ENCODE measurements around the gene CXXC5.

Gene CXXC5

DNA sequence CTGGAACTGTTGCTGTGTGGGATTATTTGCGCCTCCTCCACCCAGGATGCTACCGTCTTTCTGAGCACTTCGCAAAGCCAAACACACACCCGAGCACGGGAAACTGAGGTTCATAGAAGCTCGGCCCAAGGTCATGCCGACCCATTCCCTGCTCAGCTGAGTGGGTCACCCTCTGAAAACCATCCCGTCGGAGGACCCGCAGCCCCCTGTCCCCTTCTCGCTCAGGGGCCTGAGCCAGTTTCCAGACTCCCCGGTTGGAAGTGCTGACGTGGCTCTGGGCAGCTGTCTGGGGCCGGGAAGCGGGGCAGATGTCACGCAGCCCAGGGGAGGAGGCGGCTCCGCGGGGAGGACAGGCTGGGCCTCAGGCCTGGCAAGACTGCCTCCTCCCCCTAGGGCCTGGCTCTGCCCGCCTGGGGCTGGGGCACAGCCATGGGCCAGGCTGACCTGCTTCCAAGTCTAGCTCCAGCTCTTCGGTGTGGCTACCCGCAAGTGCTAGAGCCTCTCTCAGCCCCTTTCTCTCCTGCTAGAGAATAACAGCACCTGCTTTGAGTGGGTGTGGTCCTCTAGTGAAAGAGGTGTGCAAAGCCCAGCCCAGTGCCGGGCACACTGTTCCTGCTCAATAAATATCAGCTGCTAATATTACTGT lies 9.9 kb upstream of the CXXC5 start:
- no peak for DNase-seq (ENCODE audit: low read depth)

DNA sequence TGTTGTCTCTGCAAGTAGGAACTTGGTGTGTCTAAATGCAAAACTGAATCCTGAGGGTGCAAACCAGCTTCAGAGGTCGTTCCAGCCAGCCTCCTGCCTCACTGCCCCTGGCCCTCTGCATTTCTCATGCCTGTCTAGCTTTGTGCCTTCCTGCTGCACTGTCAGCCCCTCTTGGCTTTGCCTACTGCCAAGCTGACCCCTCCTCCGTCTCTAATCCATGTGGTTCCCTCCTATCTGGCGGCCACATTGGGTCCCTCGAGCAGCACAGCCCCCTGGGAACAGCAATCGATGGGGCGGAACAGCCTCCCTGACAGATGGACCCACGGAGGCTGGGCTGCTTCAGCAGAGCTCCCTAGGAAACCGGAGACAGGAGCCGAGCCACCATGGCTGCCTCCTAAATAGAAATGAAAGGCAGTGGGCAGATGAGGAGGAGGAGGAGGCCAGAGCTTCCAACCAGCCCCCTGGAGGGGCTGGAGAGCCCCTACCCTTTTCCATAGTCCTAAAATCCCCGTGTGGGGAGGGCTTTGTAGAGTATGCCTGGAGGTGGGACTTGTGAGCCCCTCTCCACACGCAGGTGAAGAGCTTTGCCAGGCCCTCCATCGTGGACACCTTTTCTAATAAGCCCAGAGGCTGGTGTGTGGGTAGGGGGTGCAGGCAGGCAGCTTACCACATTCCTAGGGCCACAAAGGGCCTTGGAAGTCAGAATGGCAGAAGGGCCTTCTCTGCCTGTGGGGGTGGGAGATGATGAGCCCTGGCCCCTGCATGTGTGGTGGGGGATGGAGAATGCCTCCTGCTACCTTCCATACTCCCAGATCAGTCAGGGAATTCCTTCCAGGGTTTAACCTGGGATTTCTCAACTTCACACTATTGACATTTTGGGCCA lies 9.2 kb upstream of the CXXC5 start:
- DNase-seq (ENCODE audit: low read depth), result no peak

DNA sequence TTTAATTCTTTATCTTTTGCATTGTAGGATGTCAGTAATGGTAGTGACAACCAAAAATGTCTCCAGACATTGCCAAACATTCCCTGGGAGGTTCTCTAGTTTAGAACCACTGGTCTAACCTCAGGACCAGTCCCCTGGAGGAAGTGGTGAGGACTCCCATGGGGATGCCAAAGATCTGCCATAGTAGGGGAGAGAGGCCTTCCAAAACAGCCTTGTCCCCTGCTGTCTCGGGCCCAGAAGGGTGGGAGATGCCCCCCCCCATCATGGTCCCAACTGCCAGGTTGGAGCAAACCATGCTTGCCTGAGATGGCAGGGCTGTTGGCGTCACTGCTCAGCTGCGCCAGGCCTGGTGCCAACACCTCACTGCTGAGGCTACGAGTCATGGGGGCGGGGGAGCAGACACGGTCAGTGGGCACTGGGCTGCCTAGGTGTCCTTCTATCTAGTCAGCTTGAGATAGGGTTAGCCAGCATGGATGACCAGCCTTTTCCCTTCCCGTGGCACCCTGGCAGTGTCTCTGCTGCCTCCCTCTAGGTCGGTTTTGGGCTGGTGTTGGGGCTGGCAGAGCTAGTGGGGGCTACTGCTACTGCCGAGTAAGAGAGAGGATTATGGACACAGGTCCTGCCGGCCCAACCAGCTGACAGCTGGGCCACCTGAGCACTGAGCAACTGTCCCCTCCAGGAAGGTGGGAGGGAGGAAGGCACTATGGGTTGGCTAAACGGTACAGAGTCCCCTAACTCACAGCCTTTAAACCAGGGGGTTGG lies 8.3 kb upstream of the CXXC5 start:
- DNase-seq (ENCODE audit: low read depth), result no peak

GRCh38 chr5:139640421-139641115 lies 7.6 kb upstream of the CXXC5 start:
- no peak for DNase-seq (ENCODE audit: low read depth)

DNA sequence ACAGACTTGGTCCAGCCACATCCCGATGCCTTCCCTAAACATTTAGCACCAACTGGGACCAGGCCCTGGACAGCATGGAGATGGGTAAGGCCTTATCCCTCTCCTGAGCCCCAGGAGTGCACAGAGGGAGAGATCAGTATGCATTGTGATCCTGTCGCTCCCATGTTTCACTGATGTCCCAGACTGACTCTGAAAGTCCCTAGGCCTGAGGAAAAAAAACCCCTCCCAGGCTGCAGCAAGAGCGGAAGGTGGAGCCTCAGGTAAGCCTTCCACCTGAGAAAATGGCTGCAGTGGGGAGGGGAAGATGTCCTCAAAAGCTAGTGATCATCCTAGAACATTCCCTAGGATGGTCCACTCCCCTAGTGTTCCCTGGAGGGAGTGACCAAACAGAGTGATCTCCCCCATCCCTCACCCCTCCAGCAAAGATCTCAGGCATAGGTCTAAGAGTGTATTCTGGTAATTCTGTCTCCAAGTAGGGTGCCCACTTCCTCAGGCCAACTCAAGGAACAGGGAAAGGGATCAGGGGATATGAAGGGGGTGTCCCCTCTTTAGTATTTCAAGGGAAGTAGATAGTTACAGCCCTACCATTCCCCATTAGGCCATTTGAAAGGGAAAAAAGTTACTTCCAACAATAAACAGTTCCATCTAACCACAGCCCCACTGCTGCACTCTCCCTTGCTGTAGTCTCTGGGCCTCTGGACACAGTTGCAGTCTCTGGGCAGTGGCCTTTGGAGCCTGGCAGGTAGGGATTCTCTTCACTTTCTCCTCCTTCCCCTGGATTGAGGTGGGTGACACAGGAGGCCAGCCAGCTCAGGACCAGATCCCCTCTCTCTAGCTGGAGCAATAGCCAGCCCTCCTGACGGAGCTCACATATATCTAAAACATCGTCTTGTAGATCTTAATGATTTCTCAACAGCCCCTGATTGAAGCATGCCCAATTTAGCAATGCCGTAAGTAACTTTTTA lies 6.8 kb upstream of the CXXC5 start:
- DNase-seq (ENCODE audit: low read depth), result no peak

DNA sequence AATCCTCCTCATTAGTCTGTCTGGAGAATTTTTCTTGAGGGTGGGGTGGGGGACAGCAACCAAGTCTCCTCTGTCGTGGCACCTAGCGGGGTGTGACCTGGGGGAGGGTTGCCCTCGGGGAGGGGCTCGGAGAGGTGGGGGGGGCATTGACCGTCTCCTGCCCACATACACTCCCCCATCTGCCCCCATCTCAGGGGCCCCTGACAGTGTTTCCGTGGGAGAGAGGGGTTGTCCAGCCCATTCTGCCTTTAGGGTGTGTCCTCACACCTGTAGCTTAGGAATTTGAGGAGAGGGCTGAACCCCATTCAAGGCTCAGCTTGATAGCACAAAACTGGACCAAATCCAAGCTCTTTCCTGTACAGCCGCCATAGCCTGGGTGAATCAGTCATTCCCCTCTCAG lies 5.9 kb upstream of the CXXC5 start:
- DNase-seq (ENCODE audit: low read depth), result no peak

DNA sequence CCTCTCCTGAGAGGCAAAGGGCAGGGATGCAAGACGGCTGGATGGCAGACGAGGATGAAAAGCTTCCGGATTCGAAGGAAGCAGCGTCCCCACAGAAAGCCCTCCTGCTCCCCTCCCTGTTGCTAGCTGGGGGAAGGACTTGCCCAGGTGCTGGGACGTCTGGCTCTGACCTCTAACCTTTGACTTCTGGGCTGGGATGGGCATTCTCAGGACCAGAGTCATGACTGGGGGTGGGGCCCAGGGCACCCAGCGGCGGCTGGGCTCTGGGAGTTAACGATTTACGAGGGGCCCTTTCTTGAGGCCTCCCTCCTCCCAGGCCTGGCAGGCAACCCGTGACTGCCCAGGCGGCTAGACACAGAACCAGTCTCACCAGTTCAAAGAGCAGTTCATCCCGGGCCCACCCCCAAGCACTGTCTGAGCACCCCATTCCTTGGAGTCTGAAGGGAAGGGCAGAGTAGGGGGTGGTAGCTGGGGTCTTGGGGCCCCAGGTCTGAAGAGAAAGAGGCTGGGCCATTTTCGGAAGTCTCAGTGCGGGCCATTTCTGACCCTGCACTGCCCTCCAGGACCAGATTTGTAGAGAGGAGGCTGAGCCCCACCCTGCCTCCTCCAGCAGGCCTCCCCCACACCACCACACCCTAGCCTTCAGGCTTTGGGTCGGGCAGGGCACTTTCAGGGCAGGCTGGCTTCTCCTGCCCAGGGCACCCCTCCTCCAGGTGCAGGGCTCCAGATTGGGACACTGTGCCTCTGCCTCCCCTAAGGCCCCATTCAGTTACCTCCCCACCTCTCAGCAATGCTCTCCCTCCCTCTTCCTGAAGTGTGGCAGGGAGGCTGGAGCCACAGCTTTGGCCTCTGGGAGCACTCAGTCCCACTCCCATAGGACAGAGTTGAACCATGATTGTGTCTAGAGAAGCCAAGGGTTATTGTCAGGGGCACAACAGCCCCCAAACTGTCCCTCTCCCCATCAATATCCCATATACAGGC lies 5.0 kb upstream of the CXXC5 start:
- DNase-seq (ENCODE audit: low read depth), result no peak

DNA sequence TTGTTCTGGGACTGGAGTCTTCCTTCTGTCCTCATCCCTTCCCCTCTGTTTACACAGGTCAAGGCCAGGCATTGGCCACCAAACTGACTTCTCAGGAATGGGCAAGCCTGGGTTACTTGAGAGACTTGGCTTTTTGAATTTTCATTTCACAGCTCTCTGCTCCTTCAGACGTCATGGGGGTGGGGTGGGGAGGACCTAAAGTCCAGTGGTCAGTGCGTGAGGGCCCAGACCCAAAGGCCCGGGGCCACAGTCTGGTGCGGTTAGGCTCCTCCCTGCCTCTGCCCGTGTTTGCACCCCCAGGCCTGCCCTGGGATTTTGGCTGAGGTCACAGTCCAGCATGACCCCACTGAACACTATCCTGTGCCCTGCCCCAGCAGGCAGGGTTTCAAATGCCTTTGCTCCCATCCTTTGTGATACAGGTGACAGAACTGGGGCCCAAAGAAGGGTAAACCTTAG lies 4.1 kb upstream of the CXXC5 start:
- no peak for DNase-seq (ENCODE audit: low read depth)

DNA sequence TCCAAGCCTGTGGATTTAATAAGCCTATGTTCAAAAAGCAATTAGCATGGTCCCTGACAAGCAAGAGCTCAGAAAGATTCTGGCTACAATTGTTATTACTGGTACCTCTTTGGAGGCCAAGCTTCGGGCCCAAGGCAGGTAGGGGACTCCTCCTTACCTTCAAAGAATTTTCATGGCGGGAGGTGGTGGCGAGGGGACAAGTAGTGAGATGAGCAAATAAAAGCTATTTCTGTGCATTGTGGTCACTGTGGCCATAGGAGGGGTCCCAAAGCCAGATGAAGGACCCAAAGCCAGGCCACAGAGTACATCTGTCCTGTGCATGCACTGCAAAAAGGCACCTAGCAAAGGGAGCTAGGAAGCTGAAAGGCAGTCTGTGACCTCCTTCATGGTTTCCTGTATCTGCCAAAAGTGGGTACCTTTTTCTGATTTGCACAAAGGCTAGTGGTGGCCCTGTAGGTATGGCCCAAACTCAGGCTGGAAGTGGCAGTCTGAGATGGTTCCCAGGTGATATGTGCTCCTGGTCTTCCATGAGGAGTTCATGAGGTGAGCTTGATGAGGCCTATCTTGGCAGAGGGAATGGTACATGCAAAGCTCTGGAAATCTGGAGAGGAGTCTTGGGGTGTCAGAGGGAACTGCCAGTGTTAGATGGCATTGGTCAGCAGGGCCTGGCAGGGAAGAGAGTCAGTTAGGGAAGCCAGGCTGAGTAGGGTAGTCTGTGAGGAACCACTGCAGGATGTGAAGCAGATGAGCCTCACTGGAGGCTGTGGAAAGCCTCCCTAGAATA lies 3.3 kb upstream of the CXXC5 start:
- no peak for DNase-seq (ENCODE audit: low read depth)

- DNase-seq (ENCODE audit: low read depth), result no peak
Measured at GRCh38 chr5:139645430-139645871, 2.7 kb upstream of the CXXC5 start.

DNA sequence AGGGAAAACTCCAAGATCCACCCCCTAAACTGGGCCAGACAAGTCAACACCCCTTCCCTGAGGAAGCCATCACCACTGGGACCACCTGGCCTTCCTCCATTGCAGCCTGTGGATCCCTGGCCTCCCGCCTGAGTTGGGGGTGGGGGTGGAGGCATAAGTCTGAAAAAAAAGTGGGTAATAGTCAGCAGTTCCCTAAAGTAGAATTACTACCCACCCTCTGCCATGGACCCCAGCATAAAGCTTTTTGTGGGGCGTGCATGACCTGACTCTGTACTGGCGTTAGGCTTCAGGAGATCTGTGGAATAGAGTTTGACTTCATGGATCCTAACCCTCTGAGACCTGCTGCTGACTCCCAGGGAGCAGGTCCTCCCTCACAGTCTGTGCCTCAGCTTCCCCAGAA lies 2.0 kb upstream of the CXXC5 start:
- DNase-seq (ENCODE audit: low read depth), result no peak

DNA sequence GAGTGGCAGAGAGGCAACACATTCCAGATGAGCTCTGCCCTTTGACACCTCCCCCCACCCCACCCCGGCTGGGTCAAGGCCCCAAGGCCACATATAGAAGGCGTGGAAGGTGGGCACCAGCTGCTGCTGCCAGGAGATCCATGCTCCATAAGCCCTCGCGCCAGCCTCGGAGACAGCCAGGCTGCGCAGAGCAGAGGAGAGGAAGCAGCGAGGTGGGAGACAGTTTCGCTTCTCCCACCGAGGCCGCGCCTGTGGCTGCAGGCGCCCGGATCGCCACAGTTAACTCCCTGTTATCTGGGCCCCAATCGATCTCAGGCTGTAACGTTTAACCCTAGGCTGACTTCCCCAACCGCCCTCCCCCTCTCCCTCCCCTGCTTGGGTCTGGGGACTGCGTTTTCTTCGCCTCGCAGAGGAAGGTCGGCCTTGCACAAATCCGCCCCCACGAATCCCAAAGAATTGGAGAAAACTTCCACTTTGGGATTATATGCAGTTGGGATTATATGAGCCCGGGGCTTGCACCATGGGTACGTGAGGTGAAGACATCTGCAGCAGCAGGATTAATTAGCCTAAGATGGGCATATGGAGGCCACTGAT lies 1.1 kb upstream of the CXXC5 start:
- no peak for DNase-seq (ENCODE audit: low read depth)

GRCh38 chr5:139647506-139648204 lies 494 bp upstream of the CXXC5 start:
- no peak for DNase-seq (ENCODE audit: low read depth)

DNA sequence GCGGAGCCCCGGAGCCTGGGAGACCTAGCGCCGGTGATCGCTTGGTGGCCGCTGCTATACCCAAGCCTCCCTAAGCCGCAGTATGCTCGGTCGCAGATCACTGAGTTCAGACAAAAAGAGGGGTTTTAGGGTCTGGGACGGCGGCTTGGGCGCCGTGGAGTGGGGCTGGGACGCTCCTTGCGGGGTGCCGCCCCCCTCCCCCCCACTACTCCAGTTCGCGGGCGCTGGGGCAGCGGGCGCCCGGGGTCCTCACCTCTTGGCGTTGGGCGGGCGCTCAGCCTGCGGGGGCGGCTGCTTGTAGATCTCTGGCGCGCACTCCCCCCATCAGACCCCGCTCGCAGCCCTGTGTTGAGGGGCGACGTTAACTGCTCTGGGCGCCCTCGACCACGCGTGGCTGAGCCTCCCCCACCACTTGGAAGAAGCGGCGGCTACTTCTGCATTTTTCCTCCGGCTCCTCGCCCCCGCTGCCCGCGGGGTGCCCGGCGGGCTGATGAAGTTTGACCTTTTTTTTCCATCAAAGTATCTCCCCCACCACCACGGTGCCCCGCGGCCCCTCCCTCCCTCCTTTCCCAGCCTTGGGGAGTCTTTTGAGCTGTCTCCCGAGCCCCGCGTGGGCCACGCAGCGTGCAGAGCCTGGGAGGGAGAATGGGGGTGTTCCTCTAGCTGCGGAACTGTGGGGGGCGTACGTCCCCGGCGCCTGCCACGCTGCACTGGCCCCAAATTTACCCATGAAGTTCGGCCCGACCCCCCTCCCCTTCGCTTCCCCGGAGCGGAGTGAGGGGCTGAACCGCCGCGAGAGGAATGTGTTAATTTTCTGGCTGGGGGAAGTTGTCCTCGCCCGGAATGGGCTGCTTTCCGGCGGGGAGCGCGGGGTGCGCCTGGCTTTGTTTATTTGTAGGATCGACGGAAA lies 1.2 kb downstream of the CXXC5 start:
- DNase-seq (ENCODE audit: low read depth), result no peak

DNA sequence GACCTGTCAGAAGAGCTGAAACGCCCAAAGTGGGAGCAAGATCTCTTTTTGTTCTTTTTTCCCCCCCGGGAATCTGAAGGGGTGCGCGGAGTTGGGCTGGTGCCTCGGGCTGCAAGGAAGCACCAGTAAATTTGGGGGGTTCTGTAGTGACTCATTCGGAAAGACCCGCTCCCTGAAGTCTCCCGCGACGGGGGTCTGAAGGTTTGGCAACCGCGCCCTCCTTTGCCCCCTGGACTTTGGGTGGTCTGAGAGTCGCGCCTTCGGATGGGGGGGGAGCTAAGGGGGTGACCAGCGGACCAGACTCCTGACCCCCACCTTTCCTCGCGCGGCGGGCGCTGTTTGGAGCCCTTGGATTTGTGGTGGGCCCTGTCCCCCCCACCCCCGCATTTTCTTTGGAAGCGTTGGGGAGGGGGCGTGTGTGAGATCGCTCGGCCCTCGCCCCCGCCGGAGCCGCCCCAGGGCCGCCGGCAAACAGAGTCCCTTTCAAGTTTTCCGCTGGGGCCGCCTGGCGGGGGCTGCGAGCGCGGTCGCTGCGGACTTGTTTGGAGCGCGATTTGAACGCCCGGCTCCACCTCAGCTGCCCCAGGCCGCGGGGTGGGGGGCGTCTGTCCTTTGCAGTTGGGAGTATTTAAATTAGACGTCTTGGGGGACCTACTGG lies 2.0 kb downstream of the CXXC5 start:
- DNase-seq (ENCODE audit: low read depth), result no peak

DNA sequence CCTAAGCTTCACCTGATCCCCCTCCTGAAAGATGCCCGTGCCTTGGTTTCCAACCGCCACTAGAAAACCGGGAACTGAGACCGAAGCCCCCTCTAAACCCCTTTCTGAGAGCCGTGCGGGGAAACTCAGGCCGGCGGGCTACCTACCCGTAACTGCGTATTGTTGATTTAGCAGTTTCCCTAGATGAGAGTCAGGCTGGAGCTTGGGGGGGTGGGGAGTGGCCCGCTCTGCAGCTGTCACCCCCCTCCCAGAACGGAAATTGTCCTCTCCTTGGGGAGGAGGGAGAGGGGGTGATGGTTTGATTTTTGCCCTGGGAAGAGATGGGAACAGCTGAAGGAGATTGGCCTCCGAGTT lies 2.5 kb downstream of the CXXC5 start:
- no peak for DNase-seq (ENCODE audit: low read depth)

Measured in stimulated activated CD8-positive, alpha-beta memory T cell treated with anti-CD3 and anti-CD28 coated beads, Interleukin-12 subunit alpha, Interleukin-12 subunit beta, amount 100 ng/mL, for 1 hour (primary cell).